Measurements from ENCODE around the gene CASQ2.

Gene CASQ2

GRCh38 chr1:115685029-115685705 lies 83.3 kb downstream of the CASQ2 start:
- no peak for DNase-seq

DNA sequence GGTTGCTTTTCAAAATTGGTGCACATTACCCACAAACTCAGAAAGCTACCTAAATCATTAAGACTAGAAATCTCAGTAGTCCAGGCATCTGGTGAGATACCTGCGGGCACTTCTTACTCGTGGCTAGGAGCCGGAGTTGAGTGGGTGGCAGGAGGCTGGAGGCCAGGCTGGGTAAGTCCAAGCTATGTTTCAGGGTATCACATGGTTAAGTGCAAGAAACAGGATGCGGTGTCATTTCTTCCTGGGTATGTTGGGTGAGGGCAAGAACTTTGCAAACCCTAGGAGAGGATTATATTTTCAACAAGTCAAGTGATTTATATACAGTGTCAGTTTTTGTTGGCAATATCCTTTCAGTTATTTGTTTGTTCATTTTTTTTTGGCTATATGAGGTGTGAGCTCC lies 85.7 kb downstream of the CASQ2 start:
- no peak for DNase-seq

GRCh38 chr1:115680730-115681111 lies 87.8 kb downstream of the CASQ2 start:
- no peak for DNase-seq

GRCh38 chr1:115679141-115679611 lies 89.3 kb downstream of the CASQ2 start:
- DNase-seq: no peak

- DNase-seq: no peak
Observed at GRCh38 chr1:115678141-115678540, 90.4 kb downstream of the CASQ2 start.

- no peak for DNase-seq
Observed at GRCh38 chr1:115677565-115677964, 90.9 kb downstream of the CASQ2 start.

- DNase-seq: no peak
Observed at GRCh38 chr1:115677182-115677555, 91.3 kb downstream of the CASQ2 start.

- no peak for DNase-seq
Observed at GRCh38 chr1:115676498-115677181, 91.9 kb downstream of the CASQ2 start.

DNA sequence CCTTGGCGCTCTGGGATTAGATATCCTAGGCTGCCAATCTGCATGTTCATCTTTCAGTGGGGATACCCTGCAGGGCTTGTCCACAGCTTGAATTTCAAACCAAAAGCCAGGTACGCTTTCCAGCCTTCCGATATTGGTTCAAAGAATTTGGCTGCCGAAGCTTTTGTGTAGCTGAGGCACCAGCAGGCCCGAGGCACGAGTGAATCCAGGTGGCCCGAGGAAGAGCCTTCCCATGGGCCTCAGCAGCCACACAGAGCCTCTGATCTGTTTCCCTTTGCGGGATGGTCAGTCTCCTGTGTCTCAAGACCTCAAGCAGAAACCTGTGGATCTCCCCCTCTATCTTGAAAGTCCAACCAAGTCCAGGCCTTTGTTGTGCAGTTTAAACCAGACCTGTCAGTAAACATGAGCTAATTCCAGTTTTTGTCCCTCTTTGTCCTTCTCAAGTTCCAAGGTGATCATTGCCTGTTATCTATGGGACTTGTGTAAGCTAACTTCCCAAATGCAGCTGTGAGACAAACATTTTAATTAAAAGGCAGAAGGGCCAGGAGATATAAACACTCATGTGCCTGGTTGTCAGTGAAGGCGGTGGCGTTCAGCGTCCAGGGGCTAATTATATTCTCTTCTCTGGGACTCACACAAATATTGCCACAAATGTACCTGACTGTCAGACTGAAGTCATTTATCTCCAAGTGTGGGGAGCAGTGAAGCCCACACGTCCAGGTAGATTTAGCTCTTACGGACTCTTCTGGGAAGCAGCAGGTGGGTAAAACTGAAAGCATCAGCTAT lies 96.1 kb downstream of the CASQ2 start:
- no peak for DNase-seq

DNA sequence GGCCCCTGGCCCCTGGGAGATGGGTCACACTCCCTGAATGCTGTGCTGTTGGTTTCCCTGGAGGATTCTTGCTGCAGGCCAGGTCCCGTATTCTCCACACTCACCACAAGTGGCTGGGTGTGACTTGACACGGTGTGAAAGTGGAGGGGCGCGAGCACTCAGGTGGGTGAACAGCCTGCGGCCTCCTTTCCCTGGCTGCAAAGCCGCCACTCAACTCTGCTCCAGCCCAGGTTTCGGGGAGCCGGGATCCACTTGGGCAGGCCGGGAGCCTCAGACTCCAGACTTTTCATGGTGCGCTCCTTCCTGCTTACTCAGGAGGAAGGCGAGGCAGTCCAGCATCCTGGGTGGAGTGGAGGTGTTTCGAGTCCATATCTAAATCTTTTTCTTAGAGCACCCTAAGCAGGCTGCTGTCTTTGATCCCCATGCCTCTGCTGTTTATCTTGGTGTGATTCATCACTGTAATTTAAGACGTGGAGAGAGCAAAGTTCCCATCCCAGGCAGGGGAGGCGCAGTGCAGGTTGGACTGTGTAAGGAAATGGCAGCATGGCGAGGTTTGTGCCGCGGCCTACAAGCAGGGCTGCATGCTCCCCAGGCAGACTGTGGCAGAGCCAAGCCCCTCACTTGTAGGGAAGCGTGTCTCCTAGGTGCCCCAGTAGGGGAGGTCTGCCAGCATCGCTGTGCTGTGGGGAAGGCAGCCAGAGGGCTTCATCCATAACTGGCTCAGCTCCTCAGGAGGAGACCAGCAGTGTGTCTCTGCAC lies 97.2 kb downstream of the CASQ2 start:
- DNase-seq: no peak

DNA sequence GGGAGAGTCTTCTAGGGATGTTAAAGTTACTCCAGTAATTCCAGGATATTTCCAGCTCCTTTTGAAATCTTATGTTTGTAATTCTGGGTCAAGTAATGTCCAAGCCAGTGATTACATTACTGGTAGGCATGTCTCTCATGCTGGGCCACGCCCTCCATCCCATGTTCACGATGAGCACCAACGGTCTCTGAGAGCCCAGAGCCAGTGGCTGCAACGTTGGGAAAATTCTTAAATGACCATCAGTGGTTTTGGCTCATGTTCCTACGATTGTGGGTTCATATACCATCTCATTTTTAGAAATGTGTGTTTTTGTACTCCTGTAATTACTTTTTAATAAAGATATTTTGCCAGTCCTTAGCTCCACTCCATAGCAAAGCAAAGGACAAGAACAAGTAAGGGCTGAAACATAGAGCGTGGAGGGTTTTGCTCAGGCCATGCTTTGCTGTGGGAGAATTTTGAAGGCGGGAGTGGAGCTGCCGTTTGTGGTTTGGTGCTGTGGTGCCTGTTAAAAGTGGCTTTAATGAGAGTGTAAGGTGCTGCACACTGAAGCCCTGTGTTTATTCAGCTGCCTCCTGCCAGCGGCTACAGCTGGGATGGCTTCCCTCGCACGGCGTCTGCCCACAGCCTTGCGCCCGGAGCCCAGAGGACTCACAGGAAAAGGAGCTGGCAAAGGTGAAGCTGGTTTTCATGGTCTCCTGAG lies 97.9 kb downstream of the CASQ2 start:
- DNase-seq: no peak

DNA sequence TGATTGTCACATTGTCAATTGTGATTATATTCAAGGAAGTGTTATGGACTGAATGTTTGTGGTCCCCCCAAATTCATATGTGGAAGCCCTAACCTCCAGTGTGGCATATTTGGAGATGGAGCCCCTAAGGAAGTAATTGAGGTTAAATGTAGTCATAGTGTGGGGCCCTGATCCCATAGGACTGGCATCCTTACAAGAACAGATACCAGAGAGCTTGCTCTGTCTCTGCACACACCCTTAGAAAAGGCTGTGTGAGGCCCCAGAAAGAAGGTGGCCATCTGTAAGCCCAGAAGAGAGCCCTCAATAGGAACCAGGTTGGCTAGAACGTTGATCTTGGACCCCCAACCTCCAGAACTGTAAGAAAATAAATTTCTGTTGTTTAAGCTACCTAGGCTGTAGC lies 98.6 kb downstream of the CASQ2 start:
- no peak for DNase-seq

GRCh38 chr1:115669002-115669673 lies 99.4 kb downstream of the CASQ2 start:
- DNase-seq: no peak

DNA sequence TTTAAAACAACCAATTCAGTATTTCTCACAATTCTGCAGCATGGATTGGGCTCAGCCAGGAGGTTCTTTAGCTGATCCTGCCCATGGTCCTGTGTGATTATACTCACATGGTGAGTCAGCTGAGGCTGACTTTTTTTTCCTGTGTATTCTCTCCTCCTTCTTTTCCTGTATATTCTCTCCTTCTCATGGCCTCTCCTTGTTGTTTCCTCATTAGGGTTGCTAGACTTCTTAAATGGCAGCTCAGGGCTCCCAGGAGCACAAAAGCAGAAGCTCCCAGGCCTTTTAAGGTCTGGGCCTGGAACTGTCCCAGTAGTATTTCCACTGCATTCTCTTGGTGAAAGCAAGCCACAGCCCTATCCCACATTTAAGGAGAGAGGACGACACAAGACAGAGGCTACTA lies 99.9 kb downstream of the CASQ2 start:
- DNase-seq: no peak

GRCh38 chr1:115666702-115667101 lies 101.8 kb downstream of the CASQ2 start:
- no peak for DNase-seq

DNA sequence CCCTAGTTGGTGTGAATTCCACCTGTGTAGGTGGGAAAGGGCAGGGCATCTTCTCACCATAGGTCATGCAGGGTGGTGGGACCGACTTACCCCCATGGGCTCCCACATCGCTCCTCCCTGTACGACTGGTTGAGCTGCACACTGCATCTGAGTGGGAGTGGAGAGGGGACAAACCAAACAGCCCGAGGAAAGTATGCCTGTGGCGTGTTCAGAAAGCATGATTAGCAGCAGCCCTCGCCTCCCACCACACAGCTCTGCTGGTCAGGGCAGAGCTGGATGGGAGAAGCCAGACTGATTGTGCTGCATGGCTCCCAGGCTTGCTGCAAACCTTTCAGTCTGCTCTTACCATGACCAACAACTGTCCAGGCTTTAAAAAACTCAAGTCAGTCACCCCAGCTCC lies 102.3 kb downstream of the CASQ2 start:
- no peak for DNase-seq

- no peak for DNase-seq
Observed at GRCh38 chr1:115665319-115666096, 103.0 kb downstream of the CASQ2 start.

GRCh38 chr1:115661157-115661556 lies 107.4 kb downstream of the CASQ2 start:
- no peak for DNase-seq

DNA sequence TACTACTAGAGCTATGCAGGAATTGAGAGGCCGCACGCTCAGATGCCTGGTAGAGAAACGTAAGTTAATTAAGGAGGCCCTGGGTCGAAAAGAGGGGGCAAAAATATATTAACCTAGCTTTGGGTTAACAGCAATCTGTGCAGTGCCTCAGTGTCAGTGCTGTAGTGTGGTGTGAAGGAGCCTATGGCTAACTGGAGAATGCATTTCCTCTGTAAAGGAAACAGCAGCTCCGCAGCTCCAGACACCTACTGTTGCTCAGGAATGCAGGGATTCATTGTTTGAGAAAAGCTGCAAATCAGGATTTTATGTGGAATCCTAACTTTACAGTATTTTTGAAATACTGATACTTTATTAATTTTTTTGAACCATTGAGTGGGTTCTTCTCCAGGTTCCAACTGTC lies 108.4 kb downstream of the CASQ2 start:
- DNase-seq: no peak

DNA sequence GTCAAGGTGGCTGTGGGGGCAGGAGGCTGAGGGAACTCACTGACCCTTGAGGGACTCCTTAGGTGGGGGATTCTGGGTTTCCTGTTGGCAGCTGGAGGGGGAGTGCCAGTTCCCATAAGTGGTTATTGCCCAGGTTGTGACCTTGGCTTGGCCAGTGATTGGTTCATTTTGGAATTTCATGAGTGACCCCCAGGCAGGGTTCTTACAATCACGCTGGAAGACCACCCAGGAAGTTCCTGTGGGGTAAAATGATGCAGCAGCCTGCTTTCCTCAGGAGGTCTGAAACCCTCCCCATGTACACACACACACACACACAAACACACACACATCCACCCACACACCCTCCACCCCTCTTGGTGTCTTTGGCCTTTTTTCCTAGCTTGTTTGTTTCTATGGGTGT lies 109.9 kb downstream of the CASQ2 start:
- no peak for DNase-seq

DNA sequence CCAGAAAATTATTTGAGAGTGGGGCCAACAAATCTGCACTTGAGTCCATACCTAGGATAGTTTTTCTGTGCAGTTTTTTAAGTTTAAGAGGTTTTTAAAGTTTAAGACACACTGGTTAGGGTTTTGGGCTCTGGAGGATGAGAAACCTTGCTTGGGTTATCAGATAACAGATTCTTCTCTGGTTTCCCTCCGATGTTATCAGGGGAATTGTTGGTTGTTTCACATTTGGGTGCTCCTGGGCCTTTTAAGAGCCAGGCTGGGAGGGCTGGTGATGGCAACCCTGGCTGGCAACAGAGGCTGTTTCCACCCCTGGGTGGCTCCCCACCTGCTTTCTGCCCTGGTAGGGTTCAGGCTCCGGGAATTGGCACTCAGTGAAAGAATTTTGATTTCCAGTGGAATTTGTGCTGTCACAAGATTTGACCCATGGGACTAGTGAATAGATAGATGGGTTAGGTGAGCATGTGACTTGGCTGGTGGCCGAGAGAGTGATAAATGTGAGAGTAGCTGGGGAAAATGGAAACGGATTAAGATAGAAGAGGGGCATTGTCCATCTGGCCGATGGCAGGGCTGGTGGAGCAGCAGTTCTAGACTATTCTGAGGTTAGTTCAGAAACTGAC lies 111.9 kb downstream of the CASQ2 start:
- no peak for DNase-seq

All from effector CD8-positive, alpha-beta T cell (primary cell).